Upper lobe of left lung (tissue), 6 donors: ENCODE measurements around the gene DMXL1. TPM values are rescaled to one million over a fixed set of nuclear protein-coding genes. Genes with fewer than 3 reads are reported as not detected.

Experiments used
- ATAC-seq, 2 donors: fragments of 200-7000 bp; cut with Tn5 transposase; one replicate each; pipeline ENCODE4 v1.9.1; 2022; ENCODE audit warnings: mild to moderate bottlenecking in 2 of 2, moderate library complexity in 2 of 2; ENCODE audit not compliant: low FRiP score in 2 of 2
- DNase-seq, 2 donors: peaks; one replicate each; pipeline ENCODE4 v3.0.0-alpha.2; 2019 to 2020
- H3K27ac ChIP-seq, 4 donors: fragments of 200-600 bp; sonication (generic); one replicate each; pipeline ENCODE4 v1.5.1; 2016 to 2019
- H3K27me3 ChIP-seq, 4 donors: fragments of 200-600 bp; sonication (generic); one replicate each; pipeline ENCODE4 v1.5.1; 2017 to 2019
- H3K36me3 ChIP-seq, 4 donors: fragments of 200-600 bp; sonication (generic); one replicate each; pipeline ENCODE4 v1.5.1; 2016 to 2019
- H3K4me1 ChIP-seq, 4 donors: fragments of 200-600 bp; sonication (generic); one replicate each; pipeline ENCODE4 v1.5.1; 2018 to 2019
- H3K4me3 ChIP-seq, 4 donors: fragments of 200-600 bp; sonication (generic); one replicate each; pipeline ENCODE4 v1.5.1; 2017 to 2019; ENCODE audit warnings: mild to moderate bottlenecking in 2 of 4, moderate library complexity in 1 of 4
- H3K9me3 ChIP-seq, 4 donors: fragments of 200-600 bp; sonication (generic); one replicate each; pipeline ENCODE4 v1.5.1; 2018 to 2019
- EP300 ChIP-seq, 4 donors: sonication (generic); formaldehyde crosslinking; IDR thresholded peaks; one replicate each; pipeline ENCODE4 v1.5.1; 2017; ENCODE audit warnings: antibody characterized with exemption in 4 of 4, control low read depth in 2 of 4
- POLR2A ChIP-seq, 4 donors: fragments of 450-650 bp; IDR thresholded peaks; one replicate each; pipeline ENCODE4 v1.5.1; 2016 to 2017; ENCODE audit warnings: antibody characterized with exemption in 4 of 4, mild to moderate bottlenecking in 2 of 4
- POLR2AphosphoS5 ChIP-seq, 2 donors: sonication (generic); formaldehyde crosslinking; IDR thresholded peaks; one replicate each; pipeline ENCODE4 v1.5.1; 2017; ENCODE audit warnings: antibody characterized with exemption in 2 of 2
- WGBS, 2 donors: methylation state at CpG; one replicate each; pipeline ENCODE4 v1.1.5; 2017 to 2018; 5-methylcytosine and 5-hydroxymethylcytosine counted together
- total RNA-seq, 6 donors: library from RNA; depleted of rRNA in 4 of 6; stranded (reverse); fragments of >200 nt in 4 of 6; gene quantifications; one replicate each; pipeline versions ENCODE4 v1.1.0 to v1.2.1, GENCODE V29; 2016 to 2021
- TF ChIP-seq, protein P1 (sequence below), 6 experiments: fragments of 450-650 bp in 4 of 6; fragments of 200-600 bp in 2 of 6; sonication (generic) in 2 of 6; IDR thresholded peaks; one replicate each; pipeline ENCODE4 v1.5.1; 2016 to 2019; ENCODE audit warnings: antibody characterized with exemption in 6 of 6
- donor health status: DM: no; HTN: no; CAD: no; lungs with moderate emphysema.
- donor health status: DM: no; HTN: yes; CAD: no; lungs with severe emphysema.

DMXL1 gene
- total RNA-seq, 6 donors from 2014 or later = 37.7 to 102 (median 52.9) TPM

DNA sequence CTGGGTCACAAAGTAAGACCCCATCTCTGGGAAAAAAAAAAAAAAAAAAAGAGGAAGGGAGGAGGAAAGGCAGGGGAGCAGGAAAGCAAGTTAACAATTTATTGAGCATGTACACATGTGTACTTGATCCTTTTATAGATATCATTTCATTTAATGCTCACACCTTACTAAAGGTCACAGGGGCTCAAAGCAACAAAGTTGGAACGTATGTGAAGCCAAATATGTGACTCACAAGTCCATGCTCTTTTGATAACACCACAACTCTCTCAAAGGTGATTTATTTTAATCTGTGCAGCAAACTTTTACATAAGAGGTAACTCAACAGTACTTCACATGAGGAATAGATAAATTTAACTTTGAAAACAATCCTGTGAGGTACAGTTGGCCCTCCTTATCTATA, 48.1 kb upstream of the DMXL1 start:
- Histone ChIP-seq H3K27ac (no peak overlapping the region), H3K4me3 (no peak overlapping the region), H3K9me3 (peaks cover 0 to 5% (median 3%) of the 10 kb centered on the region in 4 donors), H3K4me1 (no peaks in the 10 kb centered on the region), H3K36me3 (no peaks in the 10 kb centered on the region), H3K27me3 (no peaks in the 10 kb centered on the region)
- WGBS, 2 donors = 31% methylated on average over 1 of the region's 1 CpG
- DNase-seq = no peak
- ATAC-seq = no peak
- TF ChIP-seq EP300 (IDR thresholded peaks at IDR 0.05) (no peak), POLR2A (IDR thresholded peaks at IDR 0.05) (no peak), POLR2AphosphoS5 (IDR thresholded peaks at IDR 0.05) (no peak)
- TF ChIP-seq, protein P1, sequence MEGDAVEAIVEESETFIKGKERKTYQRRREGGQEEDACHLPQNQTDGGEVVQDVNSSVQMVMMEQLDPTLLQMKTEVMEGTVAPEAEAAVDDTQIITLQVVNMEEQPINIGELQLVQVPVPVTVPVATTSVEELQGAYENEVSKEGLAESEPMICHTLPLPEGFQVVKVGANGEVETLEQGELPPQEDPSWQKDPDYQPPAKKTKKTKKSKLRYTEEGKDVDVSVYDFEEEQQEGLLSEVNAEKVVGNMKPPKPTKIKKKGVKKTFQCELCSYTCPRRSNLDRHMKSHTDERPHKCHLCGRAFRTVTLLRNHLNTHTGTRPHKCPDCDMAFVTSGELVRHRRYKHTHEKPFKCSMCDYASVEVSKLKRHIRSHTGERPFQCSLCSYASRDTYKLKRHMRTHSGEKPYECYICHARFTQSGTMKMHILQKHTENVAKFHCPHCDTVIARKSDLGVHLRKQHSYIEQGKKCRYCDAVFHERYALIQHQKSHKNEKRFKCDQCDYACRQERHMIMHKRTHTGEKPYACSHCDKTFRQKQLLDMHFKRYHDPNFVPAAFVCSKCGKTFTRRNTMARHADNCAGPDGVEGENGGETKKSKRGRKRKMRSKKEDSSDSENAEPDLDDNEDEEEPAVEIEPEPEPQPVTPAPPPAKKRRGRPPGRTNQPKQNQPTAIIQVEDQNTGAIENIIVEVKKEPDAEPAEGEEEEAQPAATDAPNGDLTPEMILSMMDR (IDR thresholded peaks at IDR 0.05) = no peak

DNA sequence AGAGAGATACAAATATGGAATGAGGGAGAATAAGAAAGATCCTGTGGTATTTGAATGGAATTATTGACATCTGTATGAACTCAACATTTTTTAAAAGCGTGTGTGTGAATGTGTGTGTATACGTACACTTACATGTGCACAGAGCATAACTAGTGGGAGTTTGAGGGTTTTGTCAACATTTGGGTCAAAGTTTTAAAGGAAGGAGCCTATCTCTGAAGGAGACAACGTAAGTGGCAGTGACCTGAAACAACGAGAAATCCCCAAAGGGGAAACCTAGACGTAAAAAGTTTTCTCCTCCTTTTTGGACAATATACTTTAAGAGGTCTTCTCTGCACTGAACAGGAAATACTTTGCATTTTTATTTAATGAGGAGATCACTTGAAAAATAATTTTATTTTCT, 42.3 kb upstream of the DMXL1 start:
- no peak for DNase-seq
- WGBS, 2 donors = 75 to 76% methylated on average over 5 of the region's 5 CpGs
- H3K36me3 ChIP-seq = no peaks in the 10 kb centered on the region
- H3K9me3 ChIP-seq = peaks cover 0 to 5% (median 3%) of the 10 kb centered on the region in 4 donors
- TF ChIP-seq EP300 (IDR thresholded peaks at IDR 0.05) (no peak), POLR2AphosphoS5 (IDR thresholded peaks at IDR 0.05) (no peak), POLR2A (IDR thresholded peaks at IDR 0.05) (no peak)
- TF ChIP-seq, protein P1 (IDR thresholded peaks at IDR 0.05) = no peak
- H3K4me1 ChIP-seq = no peaks in the 10 kb centered on the region
- no peaks in the 10 kb centered on the region for H3K27me3 ChIP-seq
- no peak overlapping the region for H3K4me3 ChIP-seq
- H3K27ac ChIP-seq = no peak overlapping the region
- ATAC-seq = no peak

DNA sequence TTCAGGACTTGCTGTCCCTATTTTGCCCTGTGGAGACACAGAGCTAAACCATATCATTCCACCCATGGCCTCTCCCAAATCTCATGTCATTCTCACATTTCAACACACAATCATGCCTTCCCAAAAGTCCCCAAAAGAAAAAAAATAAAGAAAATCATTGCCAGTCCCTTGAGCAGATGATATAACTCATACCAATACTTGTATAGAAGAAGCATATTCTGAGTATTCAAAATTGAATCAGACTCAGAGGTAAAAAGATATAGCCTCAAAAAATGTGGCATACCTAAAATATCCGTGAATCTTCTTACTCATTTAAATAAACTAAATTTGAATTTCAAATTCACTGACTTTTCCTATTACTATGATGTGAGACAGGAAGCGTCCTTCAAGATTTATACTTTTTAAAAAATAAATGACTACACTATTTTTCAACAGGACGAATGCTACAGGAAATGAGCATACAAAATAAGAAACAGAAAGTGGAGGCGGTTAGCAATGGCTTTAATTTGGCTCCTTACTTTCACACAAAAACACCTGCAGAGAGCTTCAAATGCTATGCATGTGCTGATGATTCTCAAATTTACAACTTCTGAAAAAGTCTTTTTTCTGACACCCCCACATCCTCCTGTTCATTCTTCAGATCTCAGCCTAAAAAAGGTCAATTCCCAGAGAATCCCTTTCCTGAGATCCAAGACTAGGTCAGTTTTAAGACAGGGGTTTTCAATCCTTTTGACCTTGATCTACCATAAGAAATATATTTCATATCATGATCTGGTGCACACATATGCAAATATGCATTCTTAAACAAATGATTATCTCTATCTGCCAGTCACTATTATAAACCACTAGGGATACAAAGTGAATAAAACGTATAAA, 39.6 kb upstream of the DMXL1 start:
- Histone ChIP-seq H3K27me3 (no peaks in the 10 kb centered on the region), H3K36me3 (no peaks in the 10 kb centered on the region), H3K4me1 (no peaks in the 10 kb centered on the region), H3K4me3 (no peak overlapping the region), H3K27ac (no peak overlapping the region), H3K9me3 (no peaks in the 10 kb centered on the region)
- DNase-seq (no peak), ATAC-seq (no peak)
- 59 to 61% methylated on average over 5 of the region's 5 CpGs for WGBS, 2 donors
- no peak for TF ChIP-seq EP300 (IDR thresholded peaks at IDR 0.05)
- no peak for TF ChIP-seq POLR2A (IDR thresholded peaks at IDR 0.05)
- TF ChIP-seq, protein P1 (IDR thresholded peaks at IDR 0.05) = no peak
- TF ChIP-seq POLR2AphosphoS5 (IDR thresholded peaks at IDR 0.05) = no peak

DNA sequence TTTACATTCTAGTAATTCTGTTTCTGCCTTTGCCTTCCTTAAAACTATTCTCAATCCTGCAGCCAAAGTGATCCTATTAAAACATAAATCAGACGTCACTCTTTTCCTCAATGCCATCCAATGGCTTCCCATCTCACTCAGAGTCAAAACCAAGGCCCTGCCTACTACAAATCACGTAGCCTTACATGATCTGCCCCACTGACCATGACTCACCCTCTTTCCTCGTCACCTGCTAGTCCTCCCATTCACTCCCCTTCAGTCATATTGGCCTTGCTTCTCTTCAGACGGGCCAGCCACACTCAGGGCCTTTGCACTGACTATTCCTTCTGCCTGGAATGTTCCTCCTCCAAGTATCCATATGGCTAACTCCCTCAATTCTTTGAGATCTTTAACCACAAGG, 39.0 kb upstream of the DMXL1 start:
- Histone ChIP-seq H3K27ac (peak overlapping the region in 1 of 4 donors; percentile 11), H3K4me1 (no peaks in the 10 kb centered on the region), H3K4me3 (no peak overlapping the region), H3K27me3 (no peaks in the 10 kb centered on the region), H3K9me3 (no peaks in the 10 kb centered on the region), H3K36me3 (no peaks in the 10 kb centered on the region)
- TF ChIP-seq POLR2A (IDR thresholded peaks at IDR 0.05) (peak in 1 of 4 donors; percentile 32), POLR2AphosphoS5 (IDR thresholded peaks at IDR 0.05) (peak in 1 of 2 donors; percentile 16), EP300 (IDR thresholded peaks at IDR 0.05) (no peak)
- TF ChIP-seq, protein P1 (IDR thresholded peaks at IDR 0.05) = no peak
- 84 to 87% methylated on average over 4 of the region's 4 CpGs for WGBS, 2 donors
- ATAC-seq (peak in 1 of 2 donors; percentile 47), DNase-seq (peak in 1 of 2 donors; percentile 41)
